GM21529 (cell line): ENCODE data around the gene APH1A.
"Not testable (repeated sequence)": the region's sequence is repeated elsewhere in the genome, so short reads cannot be mapped to it uniquely, and the experiment has no call there.

Source experiments
- ATAC-seq: cut with Tn5 transposase; IDR thresholded peaks from one replicate; pipeline ENCODE4 v1.9.1; 2021; ENCODE audit not compliant: unreplicated experiment

APH1A gene

DNA sequence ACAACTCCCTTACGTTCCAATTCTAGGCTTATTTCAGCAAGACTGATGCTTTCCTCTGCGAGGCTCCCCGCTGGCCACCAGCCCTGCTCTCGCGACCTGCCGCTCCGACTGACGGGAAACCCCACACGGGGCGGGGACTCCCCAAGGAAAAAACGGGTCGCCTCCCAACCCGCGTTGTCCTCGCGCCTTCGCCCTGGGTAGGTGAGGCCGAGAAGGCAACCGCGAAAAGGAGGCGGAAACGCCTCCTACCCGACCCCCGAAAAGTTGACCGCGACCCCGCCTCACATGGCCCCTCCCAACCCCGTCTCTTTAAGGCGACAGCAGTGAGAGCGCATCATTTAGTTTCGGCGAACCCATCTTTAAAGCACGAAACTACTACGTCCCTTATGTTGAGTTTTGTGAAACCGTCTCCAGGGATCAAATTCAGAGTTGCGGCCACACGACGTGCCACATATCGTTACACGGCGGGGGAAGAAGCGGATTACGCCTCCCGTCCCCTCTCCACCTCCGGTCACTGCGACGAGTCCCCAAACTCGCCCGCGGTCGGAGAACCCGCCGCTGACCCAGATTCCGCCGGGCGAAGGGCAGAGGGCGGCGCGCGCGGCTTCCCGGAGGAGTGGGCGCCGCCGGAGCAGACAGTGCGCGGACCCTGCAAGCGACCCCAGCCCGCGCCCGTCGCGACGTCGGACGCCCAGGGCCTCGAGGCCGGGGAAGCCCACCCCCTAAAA lies 34.1 kb downstream of the APH1A start:
- ATAC-seq, result peak; percentile 56

DNA sequence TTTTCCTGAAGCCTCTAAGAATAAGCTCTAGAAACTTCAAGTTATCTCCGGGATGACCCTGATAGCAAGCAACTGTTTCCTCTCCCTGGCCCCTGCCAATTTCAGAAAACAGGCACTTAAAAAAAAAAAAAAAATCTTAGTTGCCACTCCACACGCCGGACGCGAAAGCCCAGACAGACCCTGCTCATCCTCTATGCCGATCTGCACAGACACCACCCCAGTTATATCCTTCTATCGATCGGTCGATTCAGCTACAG lies 34.6 kb downstream of the APH1A start:
- ATAC-seq, result no peak

DNA sequence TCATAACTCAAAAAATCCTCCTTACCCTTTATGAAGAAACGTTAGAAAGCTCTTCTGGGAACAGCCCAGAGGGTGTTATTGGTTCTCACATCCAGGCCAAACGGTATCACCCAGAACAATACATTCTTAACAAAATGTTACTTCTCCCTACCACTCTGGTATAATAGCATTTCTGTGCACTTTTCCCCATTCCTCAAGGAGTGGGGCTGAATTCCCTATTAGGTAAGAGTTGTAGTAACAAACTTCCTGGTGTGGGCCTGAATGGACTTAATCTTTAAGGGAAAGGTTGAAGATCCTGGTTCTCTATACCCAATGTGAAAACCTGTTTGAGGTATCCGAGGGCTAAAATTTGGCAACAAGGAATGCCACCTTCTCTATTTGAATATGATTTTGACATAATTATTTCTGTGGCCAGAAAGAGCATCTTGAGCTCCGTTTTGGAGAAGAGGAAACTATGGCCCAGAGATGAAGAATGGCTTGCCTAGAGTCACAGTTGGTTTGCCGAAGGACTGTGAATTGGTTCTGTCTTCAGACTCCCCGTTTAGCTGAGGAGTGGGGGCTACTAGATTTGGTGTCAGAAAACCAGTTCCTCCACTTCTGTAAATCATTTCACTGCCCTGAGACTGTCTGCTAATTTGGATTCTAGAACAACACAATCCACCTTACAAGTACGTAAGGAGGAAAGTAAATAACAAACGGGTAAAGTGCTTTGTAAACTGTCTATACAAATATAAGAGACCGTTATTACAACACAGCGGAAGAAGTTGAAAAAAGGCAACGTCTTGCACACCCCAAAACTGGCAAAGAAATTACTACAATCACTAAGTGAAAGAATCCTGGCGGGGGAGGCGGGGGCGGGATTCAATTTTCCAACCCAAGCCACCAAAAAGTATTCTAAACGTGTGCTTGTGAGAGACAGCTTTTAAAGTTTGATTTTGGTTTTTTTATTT lies 35.2 kb downstream of the APH1A start:
- ATAC-seq, result no peak

DNA sequence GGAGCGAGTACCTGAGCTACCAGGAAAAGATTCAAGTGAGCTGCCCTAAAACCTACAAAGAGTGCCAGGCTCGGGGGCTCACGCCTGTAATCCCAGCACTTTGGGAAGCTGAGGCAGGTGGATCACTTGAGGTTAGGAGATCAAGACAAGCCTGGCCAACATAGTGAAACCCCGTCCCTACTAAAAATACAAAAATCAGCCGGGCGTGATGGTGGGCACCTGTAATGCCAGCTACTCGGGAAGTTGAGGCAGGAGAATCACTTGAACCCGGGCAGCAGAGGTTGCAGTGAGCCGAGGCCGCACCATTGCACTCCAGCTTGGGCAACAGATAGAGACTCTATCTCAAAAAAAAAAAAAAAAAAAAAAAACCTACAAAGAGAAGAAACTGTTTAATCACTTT lies 35.9 kb downstream of the APH1A start:
- ATAC-seq, result not testable (repeated sequence)

DNA sequence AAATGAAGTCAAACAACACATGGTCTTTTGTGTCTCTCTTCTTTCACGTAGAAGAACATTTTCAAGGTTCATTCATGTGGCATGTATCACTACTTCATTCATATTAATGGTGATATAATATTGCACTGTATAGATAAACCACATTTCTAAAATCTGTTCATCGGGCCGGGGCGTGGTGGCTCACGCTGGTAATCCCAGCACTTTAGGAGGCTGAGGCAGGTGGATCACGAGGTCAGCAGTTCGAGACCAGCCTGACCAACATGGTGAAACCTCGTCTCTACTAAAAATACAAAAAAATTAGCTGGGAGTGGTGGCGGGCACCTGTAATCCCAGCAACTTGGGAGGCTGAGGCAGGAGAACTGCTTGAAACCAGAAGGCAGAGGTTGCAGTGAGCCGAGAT lies 40.6 kb downstream of the APH1A start:
- not testable (repeated sequence) for ATAC-seq

DNA sequence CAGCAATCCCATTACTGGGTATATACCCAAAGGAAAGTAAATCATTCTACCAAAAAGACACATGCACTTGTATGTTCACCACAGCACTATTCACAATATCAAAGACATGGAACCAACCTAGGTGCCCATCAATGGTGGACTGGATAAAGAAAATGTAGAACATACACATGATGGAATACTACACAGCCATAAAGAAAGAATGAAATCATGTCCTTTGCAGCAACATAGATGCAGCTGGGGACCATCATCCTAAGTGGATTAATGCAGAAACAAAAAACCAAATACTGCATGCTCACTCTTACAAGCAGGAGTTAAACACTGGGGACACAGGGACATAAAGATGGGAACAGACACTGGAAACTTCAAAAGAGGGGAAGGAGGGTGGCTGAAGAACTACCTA lies 41.6 kb downstream of the APH1A start:
- no peak for ATAC-seq

DNA sequence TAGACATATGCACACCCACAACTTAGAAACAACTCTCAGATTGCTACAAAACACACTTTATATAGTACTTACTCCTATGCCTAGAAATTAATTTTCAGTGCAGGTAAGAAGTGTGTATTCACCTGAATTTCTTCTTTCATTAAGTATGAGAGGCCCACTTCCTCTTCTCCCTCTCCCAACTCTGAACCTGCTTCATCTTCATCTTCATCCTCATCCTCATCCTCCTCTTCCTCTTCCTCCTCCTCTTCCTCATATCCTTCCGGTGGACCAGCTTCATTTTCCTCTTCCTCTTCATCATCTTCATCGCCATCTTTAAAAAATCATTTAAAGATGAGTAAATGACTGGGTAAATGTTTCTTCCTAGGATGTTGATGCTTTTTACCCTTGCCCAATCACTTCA lies 42.3 kb downstream of the APH1A start:
- no peak for ATAC-seq

DNA sequence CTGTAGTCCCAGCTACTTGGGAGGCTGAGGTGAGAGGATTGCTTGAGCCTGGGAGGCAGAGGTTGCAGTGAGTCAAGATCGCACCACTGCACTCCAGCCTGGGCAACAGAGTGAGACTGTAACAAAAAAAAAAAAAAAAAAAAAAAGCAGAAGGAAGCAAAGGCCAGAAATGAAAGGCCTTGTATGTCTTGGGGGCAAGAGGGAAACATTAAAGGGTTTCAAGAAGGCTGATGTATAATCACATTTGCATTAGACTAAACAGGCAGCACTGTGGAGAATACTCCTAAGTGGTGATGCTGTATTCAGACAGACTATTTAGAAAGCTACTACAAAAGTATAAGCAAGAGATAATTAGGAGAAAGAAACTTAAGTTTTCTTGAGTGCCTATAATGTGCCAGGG lies 43.3 kb downstream of the APH1A start:
- ATAC-seq, result no peak

DNA sequence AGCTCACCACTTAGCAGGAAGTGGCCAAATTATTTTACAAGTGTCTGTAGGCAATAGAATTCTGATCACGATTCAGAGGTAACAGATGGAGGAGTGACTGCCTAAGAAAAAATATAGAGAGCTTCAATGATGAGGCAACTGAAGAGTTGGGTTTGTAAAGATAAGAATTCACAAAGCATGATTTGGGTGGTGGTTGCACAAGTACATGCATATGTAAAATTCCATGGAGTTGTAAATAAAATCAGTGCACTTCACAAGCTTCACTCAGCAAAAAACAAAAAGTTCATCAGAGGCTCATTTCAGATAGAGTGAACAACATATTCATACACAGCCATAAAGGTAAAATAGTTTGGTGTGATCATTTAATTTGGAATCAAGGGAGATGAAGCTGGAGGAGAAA lies 43.8 kb downstream of the APH1A start:
- no peak for ATAC-seq

DNA sequence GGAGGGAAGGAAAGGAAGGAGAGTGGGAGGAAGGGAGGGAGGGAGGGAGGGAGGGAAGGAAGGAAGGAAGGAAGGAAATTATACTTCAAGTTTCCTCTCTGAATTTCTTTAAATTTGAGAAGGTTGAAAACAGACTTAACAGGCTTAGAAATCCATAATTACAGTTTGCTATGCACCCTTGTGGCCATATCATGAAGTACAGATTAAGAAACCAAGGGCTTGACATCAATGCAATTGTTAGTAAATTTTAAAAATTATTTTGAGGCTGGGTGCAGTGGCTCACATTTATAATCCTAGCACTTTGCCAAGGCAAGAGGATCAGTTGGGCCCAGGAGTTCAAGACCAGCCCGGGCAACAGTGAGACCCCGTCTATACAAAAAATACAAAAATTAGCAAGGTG lies 47.3 kb downstream of the APH1A start:
- ATAC-seq, result no peak

DNA sequence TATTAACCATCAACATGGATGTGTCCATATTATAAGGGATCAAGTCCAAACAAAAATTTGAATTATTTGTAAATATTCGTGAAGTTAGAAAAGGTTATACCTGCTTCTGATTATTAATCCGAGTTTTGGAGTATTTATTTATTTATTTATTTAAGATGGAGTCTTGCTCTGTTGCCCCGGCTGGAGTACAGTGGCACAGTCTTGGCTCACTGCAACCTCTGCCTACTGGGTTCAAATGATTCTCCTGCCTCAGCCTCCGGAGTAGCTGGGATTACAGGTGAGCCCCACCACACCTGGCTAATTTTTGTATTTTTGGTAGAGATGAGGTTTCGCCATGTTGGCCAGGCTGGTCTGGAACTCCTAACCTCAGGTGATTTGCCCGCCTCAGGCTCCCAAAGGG lies 53.0 kb downstream of the APH1A start:
- not testable (repeated sequence) for ATAC-seq
